ENCODE data around the gene LRRTM4.
"Not testable (repeated sequence)": the region's sequence is repeated elsewhere in the genome, so short reads cannot be mapped to it uniquely, and the experiment has no call there.

Gene LRRTM4

GRCh38 chr2:76829374-76830234 is 692.6 kb downstream of the LRRTM4 start:
- no peak for DNase-seq

GRCh38 chr2:76826691-76827090 is 695.5 kb downstream of the LRRTM4 start:
- DNase-seq, result no peak

- DNase-seq, result no peak
Measured at GRCh38 chr2:76825140-76825970, 696.8 kb downstream of the LRRTM4 start.

- DNase-seq, result no peak
Measured at GRCh38 chr2:76821731-76822130, 700.4 kb downstream of the LRRTM4 start.

GRCh38 chr2:76813084-76813483 is 709.1 kb downstream of the LRRTM4 start:
- DNase-seq, result no peak

- no peak for DNase-seq
Measured at GRCh38 chr2:76812156-76812555, 710.0 kb downstream of the LRRTM4 start.

GRCh38 chr2:76809136-76809535 is 713.0 kb downstream of the LRRTM4 start:
- DNase-seq, result no peak

- DNase-seq, result no peak
Measured at GRCh38 chr2:76808732-76809131, 713.4 kb downstream of the LRRTM4 start.

GRCh38 chr2:76793647-76794334 is 728.4 kb downstream of the LRRTM4 start:
- DNase-seq, result no peak

GRCh38 chr2:76781313-76781712 is 740.9 kb downstream of the LRRTM4 start:
- not testable (repeated sequence) for DNase-seq

GRCh38 chr2:76763276-76763675 is 758.9 kb downstream of the LRRTM4 start:
- no peak for DNase-seq

- no peak for DNase-seq
Measured at GRCh38 chr2:76760367-76760704, 761.8 kb downstream of the LRRTM4 start.

- DNase-seq, result no peak
Measured at GRCh38 chr2:76759634-76760366, 762.4 kb downstream of the LRRTM4 start.

- no peak for DNase-seq
Measured at GRCh38 chr2:76752506-76752905, 769.7 kb downstream of the LRRTM4 start.

- DNase-seq, result peak; percentile 10
Measured at GRCh38 chr2:76749858-76750257, 772.3 kb downstream of the LRRTM4 start.

GRCh38 chr2:76748581-76749296 is 773.4 kb downstream of the LRRTM4 start:
- DNase-seq, result no peak

- DNase-seq, result no peak
Measured at GRCh38 chr2:76745605-76746004, 776.6 kb downstream of the LRRTM4 start.

- no peak for DNase-seq
Measured at GRCh38 chr2:76737607-76738006, 784.6 kb downstream of the LRRTM4 start.

GRCh38 chr2:76733736-76734135 is 788.4 kb downstream of the LRRTM4 start:
- DNase-seq, result no peak

- no peak for DNase-seq
Measured at GRCh38 chr2:76731157-76731556, 791.0 kb downstream of the LRRTM4 start.

GRCh38 chr2:76730021-76730420 is 792.2 kb downstream of the LRRTM4 start:
- DNase-seq, result no peak

GRCh38 chr2:76721226-76721625 is 801.0 kb downstream of the LRRTM4 start:
- DNase-seq, result no peak
